GM19025 (cell line): ENCODE results near the gene THOC6.
A peak's percentile ranks its signal among the peaks of the same experiment; 100 is the strongest.

ENCODE experiments used
- ATAC-seq: cut with Tn5 transposase; IDR thresholded peaks from one replicate; pipeline ENCODE4 v1.9.1; 2021; ENCODE audit warnings: mild to moderate bottlenecking, low read depth, moderate library complexity; ENCODE audit not compliant: unreplicated experiment

The THOC6 gene

GRCh38 chr16:2990891-2991290 is 32.9 kb upstream of the THOC6 start:
- ATAC-seq = no peak

- no peak for ATAC-seq
These were observed 32.1 kb upstream of the THOC6 start for GRCh38 chr16:2991566-2992261.

- ATAC-seq = no peak
These were observed 31.3 kb upstream of the THOC6 start for GRCh38 chr16:2992383-2993081.

GRCh38 chr16:2996298-2996697 is 27.5 kb upstream of the THOC6 start:
- ATAC-seq = no peak

- ATAC-seq = no peak
These were observed 23.9 kb upstream of the THOC6 start for GRCh38 chr16:2999929-3000328.

- ATAC-seq = no peak
These were observed 23.3 kb upstream of the THOC6 start for GRCh38 chr16:3000540-3000939.

- ATAC-seq = no peak
These were observed 22.5 kb upstream of the THOC6 start for GRCh38 chr16:3001316-3001715.

GRCh38 chr16:3003582-3004270 is 20.1 kb upstream of the THOC6 start:
- peak; percentile 97 for ATAC-seq

- no peak for ATAC-seq
These were observed 19.5 kb upstream of the THOC6 start for GRCh38 chr16:3004319-3004718.

- no peak for ATAC-seq
These were observed 19.0 kb upstream of the THOC6 start for GRCh38 chr16:3004781-3005284.

GRCh38 chr16:3007059-3007956 is 16.5 kb upstream of the THOC6 start:
- no peak for ATAC-seq

- ATAC-seq = no peak
These were observed 15.7 kb upstream of the THOC6 start for GRCh38 chr16:3007957-3008689.

GRCh38 chr16:3008690-3009037 is 15.2 kb upstream of the THOC6 start:
- no peak for ATAC-seq

GRCh38 chr16:3009568-3010390 is 14.1 kb upstream of the THOC6 start:
- no peak for ATAC-seq

GRCh38 chr16:3010510-3010909 is 13.3 kb upstream of the THOC6 start:
- no peak for ATAC-seq

- no peak for ATAC-seq
These were observed 11.6 kb upstream of the THOC6 start for GRCh38 chr16:3012246-3012645.

GRCh38 chr16:3012828-3013420 is 10.9 kb upstream of the THOC6 start, which contains the start of gene CLDN9:
Gene CLDN9 (plus strand): TSS chr16:3012923. CDS start chr16:3013363, 440 bp downstream.
- no peak for ATAC-seq

GRCh38 chr16:3013491-3013951 is 10.3 kb upstream of the THOC6 start:
- no peak for ATAC-seq
